ENCODE data around the gene ARRB2. TPM values are rescaled to one million over a fixed set of nuclear protein-coding genes. Genes with fewer than 3 reads are reported as not detected.
A peak's percentile ranks its signal among the peaks of the same experiment; 100 is the strongest.

The ARRB2 gene
- total and polyA plus RNA-seq, 2 of the 13 experiments (the other 11 are each of a cell fraction or from before 2014, with no cell fraction given) = 21.5 to 49.2 TPM

DNA sequence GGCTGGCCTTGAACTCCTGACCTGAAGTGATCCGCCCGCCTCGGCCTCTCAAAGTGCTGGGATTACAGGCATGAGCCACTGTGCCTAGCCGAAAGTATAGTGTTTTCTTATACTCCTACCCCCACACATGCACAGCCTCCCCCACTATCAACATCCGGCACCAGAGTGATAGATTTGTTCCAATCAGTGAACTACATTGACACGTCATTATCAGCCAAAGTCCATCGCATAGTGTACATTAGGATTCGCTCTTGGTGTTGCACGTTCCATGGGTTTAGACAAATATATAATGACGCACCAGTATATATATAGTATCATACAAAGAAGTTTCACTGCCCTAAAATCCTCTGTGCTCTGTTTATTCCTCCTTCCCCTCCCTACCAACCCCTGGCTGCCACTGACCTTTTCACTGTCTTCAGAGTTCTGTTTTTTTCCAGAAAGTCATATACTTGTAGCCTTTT lies 49.4 kb downstream of the ARRB2 start (continued):
- no peak for TF ChIP-seq ZNF468 (CRISPR knock-in tag; IDR thresholded peaks at IDR 0.05)
- TF ChIP-seq TAF1 (CRISPR knock-in tag; IDR thresholded peaks at IDR 0.05) = no peak
- peak; percentile 23 for TF ChIP-seq ASH2L (IDR thresholded peaks at IDR 0.05; ENCODE audit: insufficient read length, low read depth, low read length)
- peak; percentile 94 for TF ChIP-seq GATAD2A (CRISPR knock-in tag; IDR thresholded peaks at IDR 0.05)
- TF ChIP-seq, protein P1, sequence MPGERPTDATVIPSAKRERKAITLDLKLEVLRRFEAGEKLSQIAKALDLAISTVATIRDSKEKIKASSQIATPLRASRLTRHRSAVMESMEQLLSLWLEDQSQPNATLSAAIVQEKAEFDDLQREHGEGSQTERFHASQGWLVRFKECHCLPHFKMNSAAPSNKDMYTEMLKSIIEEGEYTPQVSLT (CRISPR knock-in tag; IDR thresholded peaks at IDR 0.05; ENCODE audit: borderline replicate concordance, low read depth) = no peak
- TF ChIP-seq RAD21 (CRISPR knock-in tag; IDR thresholded peaks at IDR 0.05) = no peak; the same call in 1 of the 2 replicates
- TF ChIP-seq NCOA2 (CRISPR knock-in tag; IDR thresholded peaks at IDR 0.05) = peak; percentile 92
- TF ChIP-seq, protein P2, sequence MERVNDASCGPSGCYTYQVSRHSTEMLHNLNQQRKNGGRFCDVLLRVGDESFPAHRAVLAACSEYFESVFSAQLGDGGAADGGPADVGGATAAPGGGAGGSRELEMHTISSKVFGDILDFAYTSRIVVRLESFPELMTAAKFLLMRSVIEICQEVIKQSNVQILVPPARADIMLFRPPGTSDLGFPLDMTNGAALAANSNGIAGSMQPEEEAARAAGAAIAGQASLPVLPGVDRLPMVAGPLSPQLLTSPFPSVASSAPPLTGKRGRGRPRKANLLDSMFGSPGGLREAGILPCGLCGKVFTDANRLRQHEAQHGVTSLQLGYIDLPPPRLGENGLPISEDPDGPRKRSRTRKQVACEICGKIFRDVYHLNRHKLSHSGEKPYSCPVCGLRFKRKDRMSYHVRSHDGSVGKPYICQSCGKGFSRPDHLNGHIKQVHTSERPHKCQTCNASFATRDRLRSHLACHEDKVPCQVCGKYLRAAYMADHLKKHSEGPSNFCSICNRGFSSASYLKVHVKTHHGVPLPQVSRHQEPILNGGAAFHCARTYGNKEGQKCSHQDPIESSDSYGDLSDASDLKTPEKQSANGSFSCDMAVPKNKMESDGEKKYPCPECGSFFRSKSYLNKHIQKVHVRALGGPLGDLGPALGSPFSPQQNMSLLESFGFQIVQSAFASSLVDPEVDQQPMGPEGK (CRISPR knock-in tag; IDR thresholded peaks at IDR 0.05) = peak; percentile 98
- peak; percentile 91 for TF ChIP-seq ARNTL (CRISPR knock-in tag; IDR thresholded peaks at IDR 0.05)
- TF ChIP-seq ZNF543 (CRISPR knock-in tag; IDR thresholded peaks at IDR 0.05) = peak; percentile 75; the same call in 1 of the 2 replicates
- TF ChIP-seq ZNF782 (CRISPR knock-in tag; IDR thresholded peaks at IDR 0.05; ENCODE audit: borderline replicate concordance) = no peak
- TF ChIP-seq FOSL2 (CRISPR knock-in tag; IDR thresholded peaks at IDR 0.05) = peak; percentile 87
- peak; percentile 87 for TF ChIP-seq RCOR2 (CRISPR knock-in tag; IDR thresholded peaks at IDR 0.05)
- TF ChIP-seq DMAP1 (CRISPR knock-in tag; IDR thresholded peaks at IDR 0.05) = peak; percentile 73; the same call in 1 of the 2 replicates
- TF ChIP-seq SOX13 (IDR thresholded peaks at IDR 0.05) = peak; percentile 65; the same call in 1 of the 2 replicates
- TF ChIP-seq SOX13 (CRISPR knock-in tag; conservative IDR thresholded peaks at IDR 0.05 in 1 of 2, IDR thresholded peaks at IDR 0.05 in 1 of 2) = peak in 1 of 2 experiments; percentile 85; a peak in 2 of 4 replicates
- TF ChIP-seq, protein P3, sequence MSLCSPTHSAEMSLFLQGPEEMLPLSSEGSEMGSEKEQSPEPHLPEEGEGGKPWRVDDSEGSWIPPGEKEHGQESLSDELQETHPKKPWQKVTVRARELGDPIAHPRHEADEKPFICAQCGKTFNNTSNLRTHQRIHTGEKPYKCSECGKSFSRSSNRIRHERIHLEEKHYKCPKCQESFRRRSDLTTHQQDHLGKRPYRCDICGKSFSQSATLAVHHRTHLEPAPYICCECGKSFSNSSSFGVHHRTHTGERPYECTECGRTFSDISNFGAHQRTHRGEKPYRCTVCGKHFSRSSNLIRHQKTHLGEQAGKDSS (CRISPR knock-in tag; IDR thresholded peaks at IDR 0.05; ENCODE audit: borderline replicate concordance, low read depth) = peak; percentile 69
- TF ChIP-seq ETV5 (CRISPR knock-in tag; IDR thresholded peaks at IDR 0.05; ENCODE audit: borderline replicate concordance) = peak; percentile 99
- no peak for TF ChIP-seq SRF (IDR thresholded peaks at IDR 0.05; ENCODE audit: low read depth, low read length)
- TF ChIP-seq, protein P4, sequence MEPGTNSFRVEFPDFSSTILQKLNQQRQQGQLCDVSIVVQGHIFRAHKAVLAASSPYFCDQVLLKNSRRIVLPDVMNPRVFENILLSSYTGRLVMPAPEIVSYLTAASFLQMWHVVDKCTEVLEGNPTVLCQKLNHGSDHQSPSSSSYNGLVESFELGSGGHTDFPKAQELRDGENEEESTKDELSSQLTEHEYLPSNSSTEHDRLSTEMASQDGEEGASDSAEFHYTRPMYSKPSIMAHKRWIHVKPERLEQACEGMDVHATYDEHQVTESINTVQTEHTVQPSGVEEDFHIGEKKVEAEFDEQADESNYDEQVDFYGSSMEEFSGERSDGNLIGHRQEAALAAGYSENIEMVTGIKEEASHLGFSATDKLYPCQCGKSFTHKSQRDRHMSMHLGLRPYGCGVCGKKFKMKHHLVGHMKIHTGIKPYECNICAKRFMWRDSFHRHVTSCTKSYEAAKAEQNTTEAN (CRISPR knock-in tag; conservative IDR thresholded peaks at IDR 0.05) = peak; percentile 59; the same call in 1 of the 2 replicates
- no peak for TF ChIP-seq KDM5A (IDR thresholded peaks at IDR 0.05; ENCODE audit: borderline replicate concordance, low read length)
- TF ChIP-seq CREB1 (IDR thresholded peaks at IDR 0.05) = peak; percentile 96
- peak; percentile 93 for TF ChIP-seq CREB1 (CRISPR knock-in tag; IDR thresholded peaks at IDR 0.05)
- TF ChIP-seq HMG20A (CRISPR knock-in tag; IDR thresholded peaks at IDR 0.05; ENCODE audit: borderline replicate concordance) = peak; percentile 77; the same call in 1 of the 2 replicates
- TF ChIP-seq KLF13 (CRISPR knock-in tag; IDR thresholded peaks at IDR 0.05) = no peak
- peak in 1 of 2 experiments; percentile 38; a peak in 1 of 4 replicates for TF ChIP-seq KLF16 (CRISPR knock-in tag; IDR thresholded peaks at IDR 0.05)
- TF ChIP-seq ZNF205 (CRISPR knock-in tag; IDR thresholded peaks at IDR 0.05) = peak; percentile 85; the same call in 1 of the 2 replicates
- 0 out of 2 replicates have a peak, but pooled peaks have one; percentile 28 for TF ChIP-seq ZNF263 (CRISPR knock-in tag; IDR thresholded peaks at IDR 0.05)

All from HepG2 (cell line).